HUES64 (cell line): Measurements from ENCODE around the gene CHST8.
"Not testable (repeated sequence)": the region's sequence is repeated elsewhere in the genome, so short reads cannot be mapped to it uniquely, and the experiment has no call there.

Experiments used
- H3K27ac ChIP-seq: 2 replicates; pipeline ENCODE4 v1.7.0; 2013; ENCODE audit warnings: low read depth, low read length, inconsistent platforms
- H3K27me3 ChIP-seq: 2 replicates; pipeline ENCODE4 v1.6.1; 2013; ENCODE audit warnings: mild to moderate bottlenecking, low read length; ENCODE audit not compliant: insufficient read depth
- H3K36me3 ChIP-seq: 2 replicates; pipeline ENCODE4 v1.6.1; 2013; ENCODE audit warnings: mild to moderate bottlenecking, low read length; ENCODE audit not compliant: insufficient read depth
- H3K4me1 ChIP-seq: 2 replicates; pipeline ENCODE4 v1.6.1; 2013; ENCODE audit warnings: mild to moderate bottlenecking, low read length, moderate library complexity; ENCODE audit not compliant: insufficient read depth
- H3K4me3 ChIP-seq: 2 replicates; pipeline ENCODE4 v1.5.1; 2013; ENCODE audit warnings: mild to moderate bottlenecking, low read length, moderate library complexity
- H3K9ac ChIP-seq: 2 replicates; pipeline ENCODE4 v1.6.1; 2013; ENCODE audit warnings: mild to moderate bottlenecking, low read depth, low read length
- H3K9me3 ChIP-seq: 2 replicates; pipeline ENCODE4 v1.6.1; 2013; ENCODE audit warnings: low read depth, low read length; ENCODE audit not compliant: insufficient read depth
- WGBS: fragments of 150-250, 120-280 bp; methylation state at CpG from one replicate; pipeline ENCODE4 v1.1.7; 2013; ENCODE audit warnings: missing lambda C conversion rate; 5-methylcytosine and 5-hydroxymethylcytosine counted together

CHST8 gene

DNA sequence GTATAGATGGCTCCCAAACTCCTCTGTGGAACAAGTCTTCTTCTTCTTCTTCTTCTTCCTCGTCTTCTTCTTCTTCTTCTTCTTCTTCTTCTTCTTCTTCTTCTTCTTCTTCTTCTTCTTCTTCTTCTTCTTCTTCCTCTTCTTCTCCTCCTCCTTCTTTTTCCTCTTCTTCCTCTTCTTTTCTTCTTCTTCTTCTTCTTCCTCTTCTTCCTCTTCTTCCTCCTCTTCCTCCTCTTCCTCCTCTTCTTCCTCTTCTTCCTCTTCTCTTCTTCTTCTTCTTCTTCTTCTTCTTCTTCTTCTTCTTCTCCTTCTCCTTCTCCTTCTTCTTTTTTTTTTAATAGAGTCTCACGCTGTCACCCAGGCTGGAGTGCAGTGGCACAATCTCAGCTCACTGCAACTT is 3.4 kb upstream of the CHST8 start:
- H3K4me1 ChIP-seq, H3K36me3 ChIP-seq, H3K9ac ChIP-seq, H3K9me3 ChIP-seq, H3K4me3 ChIP-seq, H3K27ac ChIP-seq: not testable (repeated sequence)
- WGBS: 93% methylated on average over 1 of the region's 2 CpGs
- peaks cover 53% of the 10 kb centered on the region for H3K27me3 ChIP-seq

DNA sequence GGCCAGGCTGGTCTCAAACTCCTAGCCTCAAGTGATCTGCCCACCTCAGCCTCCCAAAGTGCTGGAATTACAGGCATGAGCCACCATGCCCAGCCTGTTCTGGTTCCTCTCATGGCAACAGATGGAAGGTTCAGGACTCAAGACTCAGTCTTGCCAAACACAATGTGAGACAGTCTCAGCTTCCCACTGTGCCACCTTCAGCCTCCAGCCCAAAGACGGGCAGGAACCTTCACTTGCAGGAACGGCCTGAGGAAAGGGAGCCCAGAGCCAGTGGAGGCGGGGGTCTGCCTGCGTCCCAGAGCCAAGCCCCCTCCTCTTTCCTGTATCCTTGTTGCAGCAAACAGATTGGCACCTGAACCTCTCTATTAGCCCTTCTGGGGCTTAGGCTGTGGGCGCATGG is 2.9 kb upstream of the CHST8 start:
- WGBS: 91% methylated on average over 5 of the region's 5 CpGs
- Histone ChIP-seq H3K4me1 (peaks cover 3% of the 10 kb centered on the region; the same call in 1 of the 2 replicates), H3K9ac (no peak overlapping the region), H3K36me3 (no peaks in the 10 kb centered on the region), H3K27me3 (peaks cover 58% of the 10 kb centered on the region), H3K4me3 (no peak overlapping the region), H3K9me3 (no peaks in the 10 kb centered on the region), H3K27ac (no peak overlapping the region)

DNA sequence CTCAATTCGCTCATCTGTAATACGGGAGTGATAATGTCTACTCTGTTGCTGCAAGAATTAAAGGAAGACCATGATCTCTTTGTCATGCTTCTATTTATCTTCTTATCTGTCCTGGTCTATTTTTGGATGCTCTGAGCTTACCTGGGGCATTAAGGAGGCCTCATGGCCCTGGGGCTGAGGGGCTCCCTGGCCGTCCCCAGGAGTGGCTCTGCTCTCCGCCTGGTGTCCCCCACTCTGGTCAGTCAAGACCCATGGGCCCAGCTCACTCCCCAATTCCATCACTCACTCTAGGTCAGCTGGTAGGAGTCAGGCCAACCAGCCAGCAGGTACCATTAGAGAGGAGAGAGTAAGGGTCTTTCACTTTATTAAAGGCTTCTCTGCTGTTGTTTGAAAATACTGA is 1.1 kb upstream of the CHST8 start:
- Histone ChIP-seq H3K9ac (no peak overlapping the region), H3K4me3 (no peak overlapping the region), H3K9me3 (no peaks in the 10 kb centered on the region), H3K27ac (no peak overlapping the region), H3K36me3 (no peaks in the 10 kb centered on the region), H3K4me1 (peaks cover 3% of the 10 kb centered on the region; the same call in 1 of the 2 replicates), H3K27me3 (peaks cover 69% of the 10 kb centered on the region)
- WGBS: 94% methylated on average over 4 of the region's 4 CpGs

DNA sequence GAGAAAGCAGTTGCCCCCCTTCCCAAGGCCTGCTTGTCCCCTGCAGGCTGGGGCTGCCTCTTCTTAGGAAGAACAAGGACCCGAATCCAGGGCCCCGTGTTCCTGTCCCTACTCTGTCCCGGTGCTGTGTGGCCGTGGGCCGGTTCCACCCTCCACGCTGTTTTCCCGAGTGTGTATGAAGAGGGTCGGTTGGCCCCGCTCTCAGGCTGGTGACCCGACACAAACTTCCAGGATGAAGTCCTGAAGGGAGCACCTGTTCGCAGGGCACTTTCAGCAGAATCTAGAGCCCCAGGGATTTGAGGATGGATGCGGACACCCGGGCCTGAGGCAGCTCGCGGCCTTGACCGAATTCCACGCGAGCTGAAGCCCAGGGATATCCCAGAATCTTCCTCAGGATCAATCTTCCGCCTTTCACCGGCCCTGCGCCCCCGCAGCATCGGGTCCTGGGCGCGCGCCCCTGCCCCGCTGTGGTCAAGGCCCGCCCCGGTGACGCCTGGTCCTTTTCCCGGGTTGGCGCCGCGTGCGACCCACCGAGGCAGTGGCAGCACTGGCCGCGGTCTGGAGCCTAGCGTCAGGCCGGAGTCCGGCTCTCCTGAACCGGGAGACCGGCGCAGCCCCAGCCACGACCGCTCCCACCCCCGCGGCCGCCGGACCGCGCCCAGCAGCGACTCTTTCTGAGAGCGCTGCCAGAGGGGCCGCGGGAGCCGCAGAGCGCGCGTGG is 528 bp upstream of the CHST8 start:
- H3K36me3 ChIP-seq: no peaks in the 10 kb centered on the region
- peak overlapping the region; percentile 38; the same call in 1 of the 2 replicates for H3K9ac ChIP-seq
- H3K4me1 ChIP-seq: peaks cover 3% of the 10 kb centered on the region
- 14% methylated on average over 60 of the region's 60 CpGs for WGBS
- no peaks in the 10 kb centered on the region for H3K9me3 ChIP-seq
- H3K27me3 ChIP-seq: peaks cover 69% of the 10 kb centered on the region
- H3K27ac ChIP-seq: no peak overlapping the region
- peak overlapping the region; percentile 59 for H3K4me3 ChIP-seq

DNA sequence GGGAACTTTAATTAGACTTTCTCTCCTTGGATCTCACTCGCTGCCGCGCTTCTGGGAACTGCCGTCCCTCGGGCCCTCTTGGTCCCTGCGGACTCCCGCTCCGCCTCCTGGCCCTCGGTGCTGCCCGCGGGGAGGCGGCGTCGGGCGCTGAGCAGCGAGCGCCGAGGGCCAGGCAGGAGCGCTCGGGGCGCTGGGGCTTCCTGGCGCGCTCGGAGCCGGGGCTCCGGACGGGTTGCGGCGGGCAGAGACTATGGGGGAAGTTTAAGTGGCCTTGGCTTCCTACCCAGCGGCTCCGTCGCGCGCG is 704 bp downstream of the CHST8 start:
- H3K9ac ChIP-seq: peak overlapping the region; percentile 37; the same call in 1 of the 2 replicates
- under 1% methylated on average over 35 of the region's 35 CpGs for WGBS
- peaks cover 68% of the 10 kb centered on the region for H3K27me3 ChIP-seq
- peaks cover 7% of the 10 kb centered on the region for H3K4me1 ChIP-seq
- no peaks in the 10 kb centered on the region for H3K36me3 ChIP-seq
- peak overlapping the region; percentile 59 for H3K4me3 ChIP-seq
- H3K9me3 ChIP-seq: no peaks in the 10 kb centered on the region
- H3K27ac ChIP-seq: no peak overlapping the region

DNA sequence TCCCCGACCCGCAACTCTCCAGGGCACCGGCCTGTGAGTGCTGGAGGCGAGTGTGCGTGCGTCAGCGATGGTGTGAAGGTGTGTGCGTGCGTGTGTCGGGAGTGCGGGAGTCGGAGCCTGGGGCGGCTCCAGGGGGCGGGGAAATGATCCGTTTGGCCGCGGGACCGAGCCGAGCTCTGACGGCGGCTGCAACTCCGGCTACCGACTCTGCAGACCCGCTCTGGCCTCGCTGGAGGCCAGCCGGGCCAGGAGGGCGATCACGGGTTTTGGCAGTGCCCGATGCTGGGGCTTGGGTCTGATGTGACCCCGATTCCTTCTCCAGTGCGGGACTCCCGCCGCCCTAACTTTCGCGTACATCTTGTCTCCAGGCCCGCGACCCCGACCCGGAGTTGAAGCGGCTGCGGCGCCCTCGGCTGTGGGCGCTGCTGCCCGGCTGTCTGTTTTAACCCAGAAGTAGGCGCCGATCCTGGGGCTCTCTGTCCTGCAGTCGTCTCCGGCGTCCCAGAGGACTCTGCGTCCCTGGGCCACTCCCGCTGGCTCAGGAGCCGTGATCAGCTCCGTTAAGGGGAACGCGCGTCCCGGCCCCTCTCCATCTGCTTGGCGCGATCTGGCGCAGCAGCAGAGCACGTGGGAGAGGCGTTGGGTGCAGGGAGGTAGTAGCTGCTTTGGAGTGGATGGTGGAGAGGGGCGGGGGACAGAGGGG is 1.2 kb downstream of the CHST8 start:
- H3K36me3 ChIP-seq: no peaks in the 10 kb centered on the region
- no peak overlapping the region for H3K27ac ChIP-seq
- peaks cover 63% of the 10 kb centered on the region for H3K27me3 ChIP-seq

DNA sequence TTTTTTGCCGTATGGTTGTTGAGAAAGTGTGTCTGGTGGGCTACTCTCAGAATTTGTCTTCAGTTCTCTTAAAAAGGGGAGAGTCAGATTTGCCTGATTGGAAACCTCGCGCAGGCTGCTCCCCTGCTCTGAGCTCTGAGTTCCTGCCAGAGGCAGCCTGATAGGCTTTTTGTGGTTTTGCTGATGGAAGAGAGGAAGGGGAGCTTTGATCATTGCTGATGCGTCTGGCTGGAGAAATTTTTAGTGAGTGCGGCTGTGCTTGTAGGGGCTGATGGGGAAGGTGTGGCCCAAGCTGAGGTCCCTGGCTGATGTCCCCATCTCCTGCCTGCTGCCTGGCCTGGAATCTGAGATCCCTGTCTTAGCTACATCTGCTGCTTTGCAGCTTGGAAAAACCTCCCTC is 2.8 kb downstream of the CHST8 start:
- H3K36me3 ChIP-seq: no peaks in the 10 kb centered on the region
- H3K27me3 ChIP-seq: peaks cover 52% of the 10 kb centered on the region
- H3K4me3 ChIP-seq: no peak overlapping the region
- no peaks in the 10 kb centered on the region for H3K9me3 ChIP-seq
- WGBS: 78% methylated on average over 5 of the region's 5 CpGs
- H3K9ac ChIP-seq: no peak overlapping the region
- no peak overlapping the region for H3K27ac ChIP-seq
- peaks cover 7% of the 10 kb centered on the region for H3K4me1 ChIP-seq

More for the DNA sequence above, 1.2 kb downstream of the CHST8 start:
- peak overlapping the region; percentile 59 for H3K4me3 ChIP-seq
- peak overlapping the region; percentile 37; the same call in 1 of the 2 replicates for H3K9ac ChIP-seq
- 2% methylated on average over 63 of the region's 64 CpGs for whole genome bisulfite sequencing
- no peaks in the 10 kb centered on the region for H3K9me3 ChIP-seq
- peaks cover 7% of the 10 kb centered on the region for H3K4me1 ChIP-seq

DNA sequence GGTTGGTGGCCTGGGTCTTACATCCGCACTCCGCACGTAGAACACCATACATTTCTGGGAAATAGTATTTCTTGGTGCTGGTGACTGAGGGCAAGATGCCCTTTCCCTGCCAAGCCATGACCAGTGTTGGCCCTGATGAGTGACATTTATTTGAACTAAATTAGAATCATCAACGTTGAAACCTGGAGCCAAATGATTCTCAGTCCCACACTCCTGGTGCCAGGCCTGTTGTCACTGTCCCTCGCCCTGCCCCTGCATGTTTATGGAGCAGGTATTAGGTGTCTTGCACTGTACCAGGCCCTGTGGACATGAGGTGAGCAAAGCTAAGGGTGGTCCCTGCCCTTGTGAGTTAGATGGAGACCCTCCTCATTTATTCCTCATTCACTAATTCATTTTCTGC is 5.8 kb downstream of the CHST8 start:
- Histone ChIP-seq H3K9ac (no peak overlapping the region), H3K4me1 (peaks cover 9% of the 10 kb centered on the region), H3K4me3 (no peak overlapping the region), H3K36me3 (no peaks in the 10 kb centered on the region), H3K9me3 (no peaks in the 10 kb centered on the region), H3K27me3 (peaks cover 24% of the 10 kb centered on the region), H3K27ac (no peak overlapping the region)
- 85% methylated on average over 5 of the region's 5 CpGs for WGBS

DNA sequence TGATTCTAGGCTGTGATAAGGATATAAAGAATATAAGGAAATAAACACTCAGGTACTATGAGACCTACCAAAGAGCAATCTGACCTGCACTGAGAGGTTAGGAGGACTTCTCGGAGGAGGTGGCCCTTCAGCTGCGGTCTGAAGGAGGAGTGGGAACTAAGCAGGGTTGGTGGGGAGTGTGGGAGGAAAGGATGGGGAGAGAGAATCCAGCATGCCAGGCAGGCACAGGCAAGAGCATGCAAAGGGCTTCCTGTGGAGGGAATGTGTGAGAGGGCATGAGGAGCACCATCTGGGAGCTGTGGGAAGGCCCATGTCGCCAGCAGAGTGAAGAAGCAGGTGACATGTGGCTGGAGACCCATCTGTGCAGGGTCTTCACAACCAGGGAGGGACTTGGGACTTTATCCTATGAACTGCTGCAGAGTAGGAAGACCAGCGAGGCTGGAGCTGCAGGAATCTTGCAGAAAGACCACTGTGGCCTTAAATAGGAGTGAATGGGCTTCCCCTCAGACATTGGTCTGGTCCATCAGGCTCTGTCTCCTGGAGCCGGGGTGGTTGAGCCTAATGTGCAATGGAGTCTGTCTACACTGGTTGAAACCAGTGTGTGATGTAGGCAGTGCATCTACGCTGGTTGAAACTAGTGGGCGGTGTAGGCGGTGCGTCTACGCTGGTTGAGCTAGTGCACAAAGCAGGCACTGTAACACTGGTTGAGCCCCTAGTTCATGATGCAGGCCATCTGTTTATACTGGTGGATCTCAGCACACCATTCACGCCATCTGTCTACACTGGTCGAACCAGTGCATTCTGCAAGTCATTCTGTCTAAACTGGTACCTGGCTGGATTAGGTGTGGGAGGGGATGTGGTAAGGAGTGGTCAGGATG is 6.4 kb downstream of the CHST8 start:
- Histone ChIP-seq H3K4me3 (no peak overlapping the region), H3K27ac (no peak overlapping the region), H3K9me3 (no peaks in the 10 kb centered on the region), H3K27me3 (peaks cover 18% of the 10 kb centered on the region), H3K4me1 (peaks cover 9% of the 10 kb centered on the region), H3K9ac (no peak overlapping the region), H3K36me3 (no peaks in the 10 kb centered on the region)
- WGBS: 91% methylated on average over 12 of the region's 12 CpGs

DNA sequence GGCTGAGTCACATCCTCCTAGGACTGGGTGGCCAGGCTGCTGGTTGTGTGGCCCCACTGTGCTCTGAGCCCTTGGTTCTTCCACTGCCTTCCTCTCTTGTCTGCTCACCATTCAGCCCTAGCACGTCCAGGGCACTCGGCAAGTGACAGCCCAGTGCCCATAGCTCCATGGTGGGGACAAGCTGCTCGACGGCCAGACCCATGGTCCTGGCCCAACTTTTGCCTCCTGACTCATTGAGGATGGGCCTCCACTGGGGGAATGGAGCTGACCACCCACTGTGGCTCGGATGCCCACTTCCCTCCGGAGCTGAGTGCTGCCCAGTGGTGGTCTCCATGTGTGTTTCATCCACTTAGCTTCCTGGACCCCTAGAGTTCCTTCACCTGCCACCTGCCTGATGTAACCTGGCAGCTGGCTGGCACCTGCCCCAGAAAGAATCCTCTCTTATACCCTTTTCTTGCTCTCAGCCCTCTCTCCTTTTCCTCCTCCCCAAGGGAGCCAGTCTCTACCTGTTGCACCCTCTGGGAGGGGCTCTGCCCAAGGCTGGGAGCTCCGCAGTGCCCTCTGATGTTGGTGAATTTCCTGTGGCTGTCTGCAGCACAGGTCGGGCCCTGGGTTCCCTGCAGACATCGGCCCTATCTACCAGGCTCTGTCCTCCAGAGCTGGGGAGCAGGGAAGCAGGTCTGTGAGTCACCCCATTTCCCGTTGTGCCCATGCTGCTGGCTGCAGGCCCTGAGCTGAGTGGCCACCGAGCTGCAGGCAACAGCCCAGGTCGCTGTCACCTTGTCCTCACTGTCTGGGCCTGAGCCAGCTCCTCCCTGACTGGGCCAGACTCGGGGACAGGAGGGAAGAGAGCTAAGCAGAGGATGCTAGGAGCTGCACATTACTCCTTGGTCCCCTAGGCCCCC is 7.4 kb downstream of the CHST8 start:
- H3K27ac ChIP-seq: no peak overlapping the region
- peaks cover 8% of the 10 kb centered on the region for H3K27me3 ChIP-seq
- 88% methylated on average over 13 of the region's 13 CpGs for WGBS
- no peaks in the 10 kb centered on the region for H3K36me3 ChIP-seq
- H3K9me3 ChIP-seq: no peaks in the 10 kb centered on the region
- no peak overlapping the region for H3K9ac ChIP-seq
- peaks cover 6% of the 10 kb centered on the region; the same call in 1 of the 2 replicates for H3K4me1 ChIP-seq
- H3K4me3 ChIP-seq: no peak overlapping the region
